Stimulated activated CD4-positive, alpha-beta T cell treated with anti-CD3 and anti-CD28 coated beads, Interleukin-4, amount 100 ng/mL, for 24 hours (primary cell): ENCODE data around the gene RPS6KA4.
"Not testable (repeated sequence)": the region's sequence is repeated elsewhere in the genome, so short reads cannot be mapped to it uniquely, and the experiment has no call there.

Experiments
- DNase-seq: peaks from one replicate; pipeline ENCODE4 v3.0.0-alpha.2; 2020

Gene RPS6KA4

GRCh38 chr11:64391839-64392238, 32.9 kb downstream of the RPS6KA4 start:
- no peak for DNase-seq

GRCh38 chr11:64395545-64396078, 36.6 kb downstream of the RPS6KA4 start:
- no peak for DNase-seq

GRCh38 chr11:64396079-64396591, 37.2 kb downstream of the RPS6KA4 start:
- no peak for DNase-seq

- DNase-seq, result no peak
Observed at GRCh38 chr11:64400102-64400501, 41.1 kb downstream of the RPS6KA4 start.

- DNase-seq, result no peak
Observed at GRCh38 chr11:64400667-64401066, 41.7 kb downstream of the RPS6KA4 start.

- DNase-seq, result no peak
Observed at GRCh38 chr11:64401775-64402174, 42.8 kb downstream of the RPS6KA4 start.

GRCh38 chr11:64403106-64403505, 44.1 kb downstream of the RPS6KA4 start:
- DNase-seq, result no peak

- DNase-seq, result no peak
Observed at GRCh38 chr11:64406221-64406946, 47.4 kb downstream of the RPS6KA4 start.

- DNase-seq, result no peak
Observed at GRCh38 chr11:64407221-64407620, 48.3 kb downstream of the RPS6KA4 start.

- DNase-seq, result no peak
Observed at GRCh38 chr11:64407630-64408029, 48.7 kb downstream of the RPS6KA4 start.

- DNase-seq, result no peak
Observed at GRCh38 chr11:64409278-64409677, 50.3 kb downstream of the RPS6KA4 start.

- DNase-seq, result no peak
Observed at GRCh38 chr11:64409707-64410403, 50.9 kb downstream of the RPS6KA4 start.

- no peak for DNase-seq
Observed at GRCh38 chr11:64410404-64410734, 51.4 kb downstream of the RPS6KA4 start.

GRCh38 chr11:64413417-64413816, 54.5 kb downstream of the RPS6KA4 start:
- no peak for DNase-seq

- DNase-seq, result no peak
Observed at GRCh38 chr11:64415286-64415685, 56.3 kb downstream of the RPS6KA4 start.

- no peak for DNase-seq
Observed at GRCh38 chr11:64415996-64416728, 57.2 kb downstream of the RPS6KA4 start.

- DNase-seq, result not testable (repeated sequence)
Observed at GRCh38 chr11:64418233-64418632, 59.3 kb downstream of the RPS6KA4 start.

GRCh38 chr11:64419257-64419790, 60.4 kb downstream of the RPS6KA4 start:
- DNase-seq, result no peak

GRCh38 chr11:64419818-64420485, 61.0 kb downstream of the RPS6KA4 start:
- no peak for DNase-seq
